Prostate gland (tissue), 2 donors: ENCODE data around the gene C6orf52.

ENCODE experiments used
- CTCF ChIP-seq, 4 experiments: fragments of 200-600 bp in 2 of 4; fragments of 450-650 bp in 2 of 4; sonication (generic) in 2 of 4; IDR thresholded peaks; 1 replicate in 3 of 4; 2 replicates in 1 of 4; pipeline ENCODE4 v1.5.1; 2016 to 2019; ENCODE audit warnings: antibody characterized with exemption in 4 of 4, mild to moderate bottlenecking in 2 of 4, moderate library complexity in 2 of 4
- POLR2A ChIP-seq: fragments of 450-650 bp; IDR thresholded peaks from one replicate; pipeline ENCODE4 v1.6.1; 2016; ENCODE audit warnings: antibody characterized with exemption, mild to moderate bottlenecking

- no peak for TF ChIP-seq POLR2A
- TF ChIP-seq CTCF (IDR thresholded peaks at IDR 0.05): no peak
These were observed 64.2 kb downstream of the C6orf52 start for GRCh38 chr6:10630178-10630577.
